HFF-Myc (cell line): Measurements from ENCODE around the gene FIGLA.
"Not testable (repeated sequence)": the region's sequence is repeated elsewhere in the genome, so short reads cannot be mapped to it uniquely, and the experiment has no call there.

Source experiments
- DNase-seq: peaks from one replicate; pipeline ENCODE4 v3.0.0-alpha.2; 2011; ENCODE audit warnings: low read depth; ENCODE audit errors: extremely low read depth
- H3K4me3 ChIP-seq: replicated peaks from 2 replicates; pipeline ENCODE4 v1.5.1; 2011; ENCODE audit warnings: low read depth, mild to moderate bottlenecking, control low read depth, low read length
- TF ChIP-seq, protein P1 (sequence below): IDR thresholded peaks from 2 replicates; pipeline ENCODE4 v1.5.1; 2012; ENCODE audit warnings: mild to moderate bottlenecking, low read depth, low read length, control low read depth; ENCODE audit errors: missing control alignments

The FIGLA gene

DNA sequence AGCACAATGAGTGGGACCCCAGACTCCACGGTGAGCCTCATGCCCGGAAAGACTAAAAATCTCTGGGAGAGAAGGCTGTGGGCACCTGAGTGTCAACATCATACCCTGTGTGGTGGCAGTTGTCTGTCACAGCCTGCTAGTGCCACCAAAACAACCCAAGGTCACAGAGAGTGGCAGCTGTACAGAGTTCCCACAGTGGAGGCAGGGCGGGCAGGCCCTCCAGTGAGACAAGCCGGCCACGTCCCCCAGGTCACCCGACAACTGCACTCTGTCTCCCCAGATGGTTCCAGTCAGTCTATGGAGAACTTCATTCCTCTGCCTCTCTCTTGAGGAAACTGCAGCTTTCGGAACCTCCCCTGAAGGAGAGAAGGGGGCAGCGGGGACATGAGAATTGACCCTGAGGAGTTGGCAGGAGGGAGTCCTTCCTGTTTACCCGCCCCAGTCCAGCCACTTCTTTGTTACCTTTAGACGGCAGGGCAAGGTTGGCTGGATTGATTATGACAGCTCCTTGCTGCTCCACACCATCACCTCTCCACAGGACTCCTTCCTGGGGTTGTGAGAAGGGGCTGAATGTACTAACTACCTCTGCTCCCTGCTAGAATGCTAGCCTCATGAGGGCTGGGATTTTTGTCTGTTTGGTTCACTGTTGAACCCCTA, 11.3 kb upstream of the FIGLA start:
- TF ChIP-seq, protein P1, sequence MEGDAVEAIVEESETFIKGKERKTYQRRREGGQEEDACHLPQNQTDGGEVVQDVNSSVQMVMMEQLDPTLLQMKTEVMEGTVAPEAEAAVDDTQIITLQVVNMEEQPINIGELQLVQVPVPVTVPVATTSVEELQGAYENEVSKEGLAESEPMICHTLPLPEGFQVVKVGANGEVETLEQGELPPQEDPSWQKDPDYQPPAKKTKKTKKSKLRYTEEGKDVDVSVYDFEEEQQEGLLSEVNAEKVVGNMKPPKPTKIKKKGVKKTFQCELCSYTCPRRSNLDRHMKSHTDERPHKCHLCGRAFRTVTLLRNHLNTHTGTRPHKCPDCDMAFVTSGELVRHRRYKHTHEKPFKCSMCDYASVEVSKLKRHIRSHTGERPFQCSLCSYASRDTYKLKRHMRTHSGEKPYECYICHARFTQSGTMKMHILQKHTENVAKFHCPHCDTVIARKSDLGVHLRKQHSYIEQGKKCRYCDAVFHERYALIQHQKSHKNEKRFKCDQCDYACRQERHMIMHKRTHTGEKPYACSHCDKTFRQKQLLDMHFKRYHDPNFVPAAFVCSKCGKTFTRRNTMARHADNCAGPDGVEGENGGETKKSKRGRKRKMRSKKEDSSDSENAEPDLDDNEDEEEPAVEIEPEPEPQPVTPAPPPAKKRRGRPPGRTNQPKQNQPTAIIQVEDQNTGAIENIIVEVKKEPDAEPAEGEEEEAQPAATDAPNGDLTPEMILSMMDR = no peak
- H3K4me3 ChIP-seq = no peak overlapping the region
- DNase-seq = no peak

DNA sequence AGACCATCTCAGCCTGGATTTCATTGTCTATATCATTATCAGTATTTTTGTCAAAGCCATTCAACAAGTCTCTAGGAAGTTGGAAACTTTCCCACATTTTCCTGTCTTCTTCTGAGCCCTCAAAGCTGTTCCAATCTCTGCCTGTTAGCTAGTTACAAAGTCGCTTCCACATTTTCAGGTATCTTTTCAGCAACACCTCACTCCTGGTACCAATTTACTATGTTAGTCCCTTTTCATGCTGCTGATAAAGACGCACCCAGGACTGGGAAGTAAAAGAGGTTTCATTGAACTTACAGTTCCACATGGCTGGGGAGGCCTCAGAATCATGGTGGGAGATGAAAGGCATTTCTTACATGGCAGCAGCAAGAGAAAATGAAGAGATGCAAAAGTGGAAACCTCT, 9.3 kb upstream of the FIGLA start:
- no peak overlapping the region for H3K4me3 ChIP-seq
- TF ChIP-seq, protein P1 = no peak
- DNase-seq = no peak

DNA sequence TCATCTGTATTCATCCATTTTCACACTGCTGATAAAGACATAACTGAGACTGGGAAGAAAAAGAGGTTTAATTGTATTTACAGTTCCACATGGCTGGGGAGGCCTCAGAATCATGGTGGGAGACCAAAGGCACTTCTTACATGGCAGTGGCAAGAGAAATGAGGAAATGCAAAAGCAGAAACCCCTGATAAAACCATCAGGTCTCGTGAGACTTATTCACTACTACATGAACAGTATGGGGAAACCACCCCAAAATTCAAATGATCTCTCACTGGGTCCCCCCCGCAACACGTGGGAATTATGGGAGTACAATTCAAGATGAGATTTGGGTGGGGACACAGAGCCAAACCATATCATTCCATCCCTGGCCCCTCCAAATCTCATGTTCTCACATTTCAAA, 7.6 kb upstream of the FIGLA start:
- not testable (repeated sequence) for DNase-seq, H3K4me3 ChIP-seq

DNA sequence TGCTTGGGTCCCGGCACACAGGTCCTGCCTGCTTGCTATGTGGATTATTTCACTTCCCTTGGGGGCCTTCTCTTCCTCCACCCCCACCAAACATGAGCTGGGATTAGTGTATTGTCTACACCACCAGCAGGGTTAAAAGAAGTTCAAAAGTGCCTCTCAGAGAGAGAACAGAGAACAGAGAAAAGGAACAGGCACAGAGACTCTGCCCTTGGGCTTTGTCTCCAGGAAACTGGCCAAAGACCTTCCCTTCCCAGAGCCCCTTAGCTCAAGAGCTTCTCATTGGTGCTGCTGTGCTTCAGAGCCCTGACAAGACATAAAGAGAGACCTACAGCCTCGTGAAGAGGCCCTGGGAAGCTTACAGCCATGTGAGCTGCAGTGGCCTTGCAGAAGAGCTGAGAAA, 7.1 kb upstream of the FIGLA start:
- no peak overlapping the region for H3K4me3 ChIP-seq
- TF ChIP-seq, protein P1 = no peak
- DNase-seq = no peak

DNA sequence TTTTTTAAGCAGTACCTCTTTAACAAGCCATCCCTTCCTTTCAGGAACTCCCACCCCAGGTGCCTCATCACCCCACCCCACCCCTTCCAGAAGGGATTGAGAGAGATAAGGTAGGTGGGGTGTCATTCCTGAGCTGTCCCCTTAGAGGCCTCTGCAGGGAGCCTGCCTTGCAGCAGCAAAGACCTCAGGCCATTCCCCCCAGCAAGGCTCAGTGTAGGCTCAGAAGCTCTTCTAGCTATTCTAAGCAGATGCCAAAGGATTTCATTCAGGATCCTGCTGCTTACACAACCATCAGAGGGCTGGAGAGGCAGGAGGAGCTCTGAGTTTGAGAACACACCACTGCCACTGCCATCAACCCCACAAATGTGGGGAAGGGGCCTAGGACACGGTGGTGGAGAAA, 5.8 kb upstream of the FIGLA start:
- DNase-seq = no peak
- H3K4me3 ChIP-seq = no peak overlapping the region
- TF ChIP-seq, protein P1 = no peak

DNA sequence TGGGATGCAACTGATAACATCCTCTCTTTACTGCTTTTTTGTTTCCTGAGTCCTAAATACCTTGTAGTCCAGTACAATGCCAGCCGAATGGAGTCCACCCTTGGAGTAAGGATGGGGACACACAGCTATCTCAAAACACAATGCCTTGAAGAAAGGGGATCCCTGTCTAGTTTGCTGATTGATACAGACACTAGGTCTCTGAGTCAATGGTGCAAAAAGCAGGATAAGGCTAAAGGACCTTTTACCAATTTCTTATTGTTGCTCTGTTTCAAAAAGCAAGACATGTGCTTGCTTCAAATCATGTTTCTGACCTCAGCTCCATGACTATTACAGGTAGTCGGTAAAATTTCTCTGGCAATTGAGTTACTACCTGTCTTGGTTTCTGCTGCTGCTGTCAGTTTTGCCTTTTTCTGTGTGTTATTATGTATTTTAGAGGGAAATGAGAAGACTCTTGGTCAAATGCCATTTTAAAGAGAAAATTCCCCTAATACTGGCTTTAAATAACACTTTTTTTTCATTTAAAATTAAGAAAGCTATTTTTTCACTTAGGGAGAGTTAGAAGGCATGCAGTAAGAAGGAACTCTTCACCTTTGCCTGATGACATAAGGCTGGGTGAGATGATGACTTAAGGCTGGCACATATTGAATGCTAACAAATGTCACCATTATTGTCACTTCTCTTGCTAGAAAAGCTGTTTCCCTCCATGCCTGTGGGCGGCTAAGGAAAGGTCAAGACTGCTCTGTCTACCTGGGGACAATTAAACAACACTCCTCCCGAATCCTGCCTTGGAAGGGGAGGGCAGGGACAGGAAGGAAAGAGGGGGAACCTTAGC, 4.9 kb upstream of the FIGLA start:
- DNase-seq = no peak
- no peak overlapping the region for H3K4me3 ChIP-seq
- TF ChIP-seq, protein P1 = no peak

DNA sequence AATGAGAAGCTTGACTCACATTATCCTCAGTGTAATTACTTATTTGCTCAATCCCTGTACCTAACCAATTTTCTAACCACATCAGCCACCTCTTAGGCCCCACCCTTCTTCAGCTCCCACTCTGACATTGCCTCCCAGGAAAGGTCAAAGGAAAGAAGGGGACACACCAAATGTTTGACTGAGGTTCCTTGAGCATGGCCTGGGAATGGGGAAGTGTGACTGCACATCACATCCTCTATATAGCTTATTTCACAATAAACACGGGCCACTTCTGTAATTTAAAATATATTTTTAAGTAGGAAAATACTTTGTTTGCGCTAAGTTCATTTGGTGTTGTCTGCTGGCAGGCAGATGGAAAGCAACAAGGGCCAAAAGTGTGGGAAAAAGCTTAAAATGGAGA, 3.0 kb upstream of the FIGLA start:
- H3K4me3 ChIP-seq = no peak overlapping the region
- no peak for DNase-seq
- TF ChIP-seq, protein P1 = no peak
